ENCODE data around the gene CLEC16A.

The CLEC16A gene

GRCh38 chr16:10934325-10935107, 9.8 kb upstream of the CLEC16A start:
- no peak for DNase-seq (ENCODE audit: low read depth, low spot score)
- no peak for TF ChIP-seq CTCF (IDR thresholded peaks at IDR 0.05; ENCODE audit: insufficient read depth, low read length, missing control alignments)
- H3K4me3 ChIP-seq (ENCODE audit: low read depth, low read length): no peak overlapping the region
- ChIA-PET POLR2A (no interaction called here), CTCF (interaction anchor here (15.0 kb wide), 1 partner anchor 16 kb away, joined by 108 read pairs; no protein-coding TSS in a partner anchor)

GRCh38 chr16:10935226-10935915, 9.0 kb upstream of the CLEC16A start:
- DNase-seq (ENCODE audit: low read depth, low spot score): no peak
- ChIA-PET CTCF (interaction anchor here (2.1 to 15.0 kb wide), 2 partner anchors 14 to 17 kb away, joined by 7 to 108 read pairs; no protein-coding TSS in a partner anchor), POLR2A (no interaction called here)
- no peak for TF ChIP-seq CTCF (IDR thresholded peaks at IDR 0.05; ENCODE audit: insufficient read depth, low read length, missing control alignments)
- H3K4me3 ChIP-seq (ENCODE audit: low read depth, low read length): no peak overlapping the region

- H3K4me3 ChIP-seq (ENCODE audit: low read depth, low read length): no peak overlapping the region
- no peak for DNase-seq (ENCODE audit: low read depth, low spot score)
- ChIA-PET CTCF (interaction anchor here (2.1 to 15.0 kb wide), 2 partner anchors 13 to 18 kb away, joined by 7 to 108 read pairs; no protein-coding TSS in a partner anchor), POLR2A (no interaction called here)
- TF ChIP-seq CTCF (IDR thresholded peaks at IDR 0.05; ENCODE audit: insufficient read depth, low read length, missing control alignments): no peak
Measured at GRCh38 chr16:10936272-10936984, 7.9 kb upstream of the CLEC16A start.

GRCh38 chr16:10937068-10937859, 7.1 kb upstream of the CLEC16A start:
- ChIA-PET CTCF (interaction anchor here (2.1 to 15.0 kb wide), 2 partner anchors 13 to 19 kb away, joined by 7 to 108 read pairs; no protein-coding TSS in a partner anchor), POLR2A (interaction anchor here (0.6 kb wide), 1 partner anchor 942 kb away, joined by 3 read pairs; no protein-coding TSS in a partner anchor)
- TF ChIP-seq CTCF (IDR thresholded peaks at IDR 0.05; ENCODE audit: insufficient read depth, low read length, missing control alignments): no peak
- H3K4me3 ChIP-seq (ENCODE audit: low read depth, low read length): no peak overlapping the region
- no peak for DNase-seq (ENCODE audit: low read depth, low spot score)

GRCh38 chr16:10938321-10938720, 6.0 kb upstream of the CLEC16A start:
- no peak for TF ChIP-seq CTCF (IDR thresholded peaks at IDR 0.05; ENCODE audit: insufficient read depth, low read length, missing control alignments)
- CTCF ChIA-PET: interaction anchor here (15.0 kb wide), 1 partner anchor 20 kb away, joined by 108 read pairs; no protein-coding TSS in a partner anchor
- H3K4me3 ChIP-seq (ENCODE audit: low read depth, low read length): peak overlapping the region; percentile 3; the same call in 1 of the 2 replicates
- POLR2A ChIA-PET: no interaction called here
- no peak for DNase-seq (ENCODE audit: low read depth, low spot score)
